ENCODE results near the gene GSTK1. TPM values are rescaled to one million over a fixed set of nuclear protein-coding genes. Genes with fewer than 3 reads are reported as not detected.

GSTK1 gene
- total and polyA plus RNA-seq, 2 of the 8 experiments (the other 6 are each of a cell fraction or from before 2014, with no cell fraction given) = 25.5 to 32.5 TPM

DNA sequence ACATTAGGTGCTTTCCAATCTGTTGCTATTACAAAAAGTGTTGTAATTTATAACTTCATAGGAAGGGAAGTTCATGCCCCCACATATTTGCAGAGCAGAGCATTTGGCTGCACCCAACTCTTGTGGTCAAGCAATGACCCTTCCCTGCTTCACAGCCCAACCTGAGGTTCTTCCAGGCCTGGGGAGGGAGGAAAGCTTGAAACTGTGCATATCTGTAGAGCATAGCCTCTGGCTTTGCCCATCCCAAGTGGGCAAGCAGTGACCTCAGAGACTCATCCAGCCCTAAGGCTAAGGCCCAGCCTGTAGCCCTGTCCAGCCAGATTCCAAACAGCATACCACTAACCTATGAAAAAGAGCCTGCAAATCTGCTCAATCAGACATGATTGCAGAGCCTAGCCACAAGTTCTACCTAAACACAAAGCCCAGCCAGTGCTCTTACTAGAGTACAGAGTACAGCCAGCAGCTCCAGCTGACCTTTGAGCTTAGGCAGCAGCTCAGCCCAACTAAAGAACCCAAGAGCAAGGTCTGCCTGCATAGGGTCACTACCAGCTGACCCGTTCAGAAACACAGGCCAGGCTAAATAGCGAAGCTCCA, 14.4 kb upstream of the GSTK1 start:
- ChIA-PET POLR2A (ENCODE audit: partially characterized antibody) (interaction anchor here (1.5 kb wide), 1 partner anchor 14 kb away, joined by 3 read pairs; the partner anchor contains the start of gene GSTK1), CTCF (ENCODE audit: partially characterized antibody) (interaction anchor here (1.5 to 6.6 kb wide), 3 partner anchors 9 to 32 kb away, joined by 4 to 41 read pairs (median 6); no protein-coding TSS in a partner anchor)
- Histone ChIP-seq H2AFZ (ENCODE audit: low read length) (no peak overlapping the region), H2BK12ac (ENCODE audit: low read depth, low read length) (no peak overlapping the region), H2AK5ac (ENCODE audit: low read depth, low read length) (no peak overlapping the region), H2BK15ac (ENCODE audit: low read length) (no peak overlapping the region), H3K27ac (ENCODE audit: low read depth, low read length) (no peak overlapping the region), H3K23me2 (ENCODE audit: low read depth, low read length) (no peaks in the 10 kb centered on the region), H3K4me1 (replicated peaks in 1 of 4; ENCODE audit: control insufficient read depth in 3 of 4, insufficient read depth in 4 of 4, low read length in 3 of 4) (no peaks in the 10 kb centered on the region), H3K36me3 (ENCODE audit: control insufficient read depth in 2 of 4, insufficient read depth in 4 of 4, low read length in 3 of 4) (no peaks in the 10 kb centered on the region), H3K14ac (ENCODE audit: insufficient read length) (no peak overlapping the region), H3K18ac (ENCODE audit: extremely low read depth, low read length) (no peak overlapping the region), H3K27me3 (replicated peaks in 1 of 4; ENCODE audit: control insufficient read depth in 3 of 4, extremely low read depth in 1 of 4, insufficient read depth in 3 of 4, low read length in 3 of 4) (no peaks in the 10 kb centered on the region; a peak in 1 of 7 replicates), H4K5ac (ENCODE audit: insufficient read length, low read depth, low read length) (no peak overlapping the region), H4K8ac (ENCODE audit: extremely low read depth, insufficient read depth, low read length) (no peak overlapping the region), H3K9me3 (ENCODE audit: insufficient read depth in 2 of 2, low read depth in 1 of 2, low read length in 1 of 2) (no peaks in the 10 kb centered on the region), H3K9ac (replicated peaks in 1 of 4; ENCODE audit: extremely low read depth in 1 of 4, low read depth in 3 of 4, low read length in 3 of 4) (no peak overlapping the region), H4K20me1 (replicated peaks in 1 of 2; ENCODE audit: control insufficient read depth in 1 of 2, insufficient read depth in 2 of 2, low read length in 2 of 2) (no peaks in the 10 kb centered on the region), H3K56ac (replicated peaks; ENCODE audit: insufficient read length, low read depth, low read length) (no peak overlapping the region), H4K91ac (replicated peaks; ENCODE audit: insufficient read length, low read length) (no peak overlapping the region), H3K79me1 (ENCODE audit: low read depth, low read length) (no peaks in the 10 kb centered on the region), H3K4me3 (ENCODE audit: extremely low read depth in 1 of 4, insufficient read depth in 2 of 4, low read depth in 3 of 4, low read length in 4 of 4) (no peak overlapping the region), H3K79me2 (ENCODE audit: control insufficient read depth in 1 of 2, insufficient read depth in 2 of 2, low read length in 2 of 2) (no peaks in the 10 kb centered on the region), H2BK20ac (ENCODE audit: low read length) (no peak overlapping the region), H3K23ac (ENCODE audit: insufficient read length) (no peak overlapping the region), H2BK5ac (ENCODE audit: low read depth, low read length) (no peak overlapping the region), H3K4me2 (ENCODE audit: insufficient read depth in 1 of 2, low read depth in 2 of 2, low read length in 2 of 2) (no peak overlapping the region), H2BK120ac (replicated peaks; ENCODE audit: low read depth, low read length) (no peak overlapping the region), H3K4ac (replicated peaks; ENCODE audit: insufficient read length, low read depth, low read length) (no peak overlapping the region)
- DNase-seq (ENCODE audit: low read depth in 1 of 2, low spot score in 2 of 2) = no peak
- 93% methylated on average over 2 of the region's 2 CpGs; no CpG with 5 or more reads in 1 of the 2 experiments for WGBS, 2 experiments (ENCODE audit: extremely low coverage in 1 of 2, insufficient coverage in 1 of 2, insufficient read length in 1 of 2, insufficient replicate concordance in 2 of 2, low coverage in 1 of 2, low lambda C conversion rate in 2 of 2, missing lambda C conversion rate in 1 of 2)
- FAIRE-seq = no peak
- TF ChIP-seq POLR2A (IDR thresholded peaks at IDR 0.05; ENCODE audit: control extremely low read depth in 1 of 2, low read depth in 2 of 2, low read length in 2 of 2) (no peak), POU5F1 (IDR thresholded peaks at IDR 0.05; ENCODE audit: low read depth, low read length) (no peak), CBX8 (IDR thresholded peaks at IDR 0.05; ENCODE audit: borderline replicate concordance, low read depth, low read length) (no peak), POLR2AphosphoS5 (IDR thresholded peaks at IDR 0.05; ENCODE audit: low read depth, low read length) (no peak), TAF7 (optimal IDR thresholded peaks at IDR 0.05; ENCODE audit: borderline replicate concordance, low read depth, low read length) (no peak), RXRA (IDR thresholded peaks at IDR 0.05; ENCODE audit: insufficient read depth, low read depth, low read length) (no peak), SP4 (IDR thresholded peaks at IDR 0.05; ENCODE audit: low read length) (no peak), KDM1A (IDR thresholded peaks at IDR 0.05; ENCODE audit: borderline replicate concordance, low read length) (no peak), SIX5 (IDR thresholded peaks at IDR 0.05; ENCODE audit: low read depth, low read length) (no peak), TBP (IDR thresholded peaks at IDR 0.05; ENCODE audit: low read depth, low read length) (no peak), SP2 (IDR thresholded peaks at IDR 0.05; ENCODE audit: low read length) (no peak), GABPA (IDR thresholded peaks at IDR 0.05; ENCODE audit: borderline replicate concordance, insufficient read depth, low read length) (no peak), BACH1 (IDR thresholded peaks at IDR 0.05; ENCODE audit: low read length) (no peak), RBBP5 (IDR thresholded peaks at IDR 0.05; ENCODE audit: borderline replicate concordance, low read depth, low read length) (no peak), CEBPB (IDR thresholded peaks at IDR 0.05; ENCODE audit: low read depth, low read length) (no peak), CBX5 (IDR thresholded peaks at IDR 0.05; ENCODE audit: low read depth, low read length) (no peak)
